ENCODE results near the gene NDUFA5. TPM values are rescaled to one million over a fixed set of nuclear protein-coding genes. Genes with fewer than 3 reads are reported as not detected.
"Not testable (repeated sequence)": the region's sequence is repeated elsewhere in the genome, so short reads cannot be mapped to it uniquely, and the experiment has no call there.

Gene NDUFA5
- total RNA-seq, 2 donors from 2014 or later = 50.5 to 54.0 TPM

DNA sequence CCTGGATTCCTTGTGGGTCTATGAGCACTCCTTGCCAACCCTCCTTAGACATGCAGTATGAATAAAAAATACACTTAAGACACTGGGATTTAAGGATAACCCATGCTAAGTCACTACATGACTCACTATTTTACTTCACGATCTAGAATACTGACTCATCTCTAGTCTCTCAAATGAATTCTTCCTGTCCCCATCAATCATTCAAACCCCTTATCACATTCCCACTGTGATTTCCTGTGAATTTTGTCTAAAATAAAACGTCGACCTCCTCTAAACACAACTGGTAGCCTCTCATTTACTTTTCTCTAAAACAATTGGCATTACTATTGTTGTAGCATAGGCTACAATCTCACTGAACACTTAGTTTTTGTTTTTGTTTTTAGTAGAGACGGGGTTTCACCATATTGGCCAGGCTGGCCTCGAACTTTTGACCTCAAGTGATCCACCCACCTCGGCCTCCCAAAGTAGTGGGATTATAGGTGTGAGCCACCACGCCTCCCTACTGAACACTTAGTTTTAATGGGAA is 19.4 kb downstream of the NDUFA5 start:
- Mint-ChIP-seq H3K9me3 (no peaks in the 10 kb centered on the region), H3K4me1 (peaks cover 18% of the 10 kb centered on the region), H3K36me3 (ENCODE audit: low read depth) (peaks cover 20% of the 10 kb centered on the region), H3K27ac (no peak overlapping the region), H3K4me3 (no peak overlapping the region), H3K27me3 (peaks cover 8% of the 10 kb centered on the region)
- no peak for ATAC-seq (replicated peaks)

DNA sequence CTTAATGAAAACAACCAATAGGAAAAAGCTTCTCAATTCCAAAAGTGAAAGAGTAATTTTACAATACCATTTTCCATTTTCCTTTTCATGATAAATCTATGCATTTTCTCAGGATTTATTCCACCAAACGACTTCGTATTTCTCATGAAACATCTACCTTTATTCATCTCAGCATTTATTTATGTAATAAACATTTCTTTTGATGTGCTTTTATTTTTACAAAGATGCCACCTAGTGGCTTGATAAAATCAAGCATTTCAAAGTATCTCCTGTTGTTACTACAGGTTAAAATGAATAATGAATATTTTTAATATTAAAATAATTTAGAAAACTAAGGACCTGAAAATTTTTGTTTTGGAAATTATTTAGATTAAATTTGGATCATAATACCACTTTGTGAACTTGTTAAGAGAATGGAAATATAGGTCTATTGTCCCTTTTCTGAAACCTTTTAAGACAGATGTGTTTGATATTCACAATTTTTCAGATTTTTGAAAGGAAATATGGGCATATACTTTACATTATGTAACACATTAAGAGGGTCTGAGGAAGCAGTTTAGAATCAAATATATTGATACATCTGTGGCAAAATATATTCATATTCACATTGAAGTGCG is 20.5 kb downstream of the NDUFA5 start:
- H3K9me3 Mint-ChIP-seq = no peaks in the 10 kb centered on the region
- H3K36me3 Mint-ChIP-seq (ENCODE audit: low read depth) = peaks cover 11% of the 10 kb centered on the region
- peaks cover 13% of the 10 kb centered on the region for H3K27me3 Mint-ChIP-seq
- no peak for ATAC-seq (replicated peaks)
- H3K27ac Mint-ChIP-seq = no peak overlapping the region
- no peak overlapping the region for H3K4me3 Mint-ChIP-seq
- peaks cover 21% of the 10 kb centered on the region for H3K4me1 Mint-ChIP-seq

GRCh38 chr7:123535517-123535916 is 22.1 kb downstream of the NDUFA5 start:
- ATAC-seq (replicated peaks) = no peak
- peak overlapping the region; percentile 90 for H3K4me3 Mint-ChIP-seq
- H3K27ac Mint-ChIP-seq = peak overlapping the region; percentile 91
- peaks cover 17% of the 10 kb centered on the region for H3K27me3 Mint-ChIP-seq
- H3K4me1 Mint-ChIP-seq = peaks cover 22% of the 10 kb centered on the region
- no peaks in the 10 kb centered on the region for H3K36me3 Mint-ChIP-seq (ENCODE audit: low read depth)
- H3K9me3 Mint-ChIP-seq = no peaks in the 10 kb centered on the region

GRCh38 chr7:123534383-123535260 is 23.0 kb downstream of the NDUFA5 start, which contains the start of gene IQUB:
Gene IQUB, minus strand, starts transcription at chr7:123534595. Its CDS starts 22,255 bp downstream, at chr7:123512340.
- Mint-ChIP-seq H3K4me3 (peak within 1 kb of the TSS; percentile 90), H3K36me3 (ENCODE audit: low read depth) (no peaks in the 10 kb centered on the region), H3K27me3 (peaks cover 17% of the 10 kb centered on the region), H3K4me1 (peaks cover 22% of the 10 kb centered on the region), H3K27ac (peak within 1 kb of the TSS; percentile 91), H3K9me3 (no peaks in the 10 kb centered on the region)
- ATAC-seq (replicated peaks) = peak; percentile 86

GRCh38 chr7:123533929-123534382 is 23.7 kb downstream of the NDUFA5 start:
- peak; percentile 1 for ATAC-seq (replicated peaks)
- Mint-ChIP-seq H3K9me3 (no peaks in the 10 kb centered on the region), H3K4me3 (peak overlapping the region; percentile 90), H3K27ac (peak overlapping the region; percentile 91), H3K36me3 (ENCODE audit: low read depth) (no peaks in the 10 kb centered on the region), H3K4me1 (peaks cover 22% of the 10 kb centered on the region), H3K27me3 (peaks cover 17% of the 10 kb centered on the region)

- Mint-ChIP-seq H3K27ac (no peak overlapping the region), H3K27me3 (peaks cover 19% of the 10 kb centered on the region), H3K4me1 (peaks cover 22% of the 10 kb centered on the region), H3K36me3 (ENCODE audit: low read depth) (no peaks in the 10 kb centered on the region), H3K4me3 (peak overlapping the region; percentile 90), H3K9me3 (no peaks in the 10 kb centered on the region)
- ATAC-seq (replicated peaks) = no peak
These were observed 24.1 kb downstream of the NDUFA5 start for GRCh38 chr7:123533553-123533917.

GRCh38 chr7:123532788-123533552 is 24.6 kb downstream of the NDUFA5 start:
- H3K36me3 Mint-ChIP-seq (ENCODE audit: low read depth); H3K9me3 Mint-ChIP-seq; H3K27ac Mint-ChIP-seq; ATAC-seq (replicated peaks): not testable (repeated sequence)
- Mint-ChIP-seq H3K27me3 (peaks cover 22% of the 10 kb centered on the region), H3K4me3 (peak overlapping the region; percentile 90), H3K4me1 (peaks cover 17% of the 10 kb centered on the region)

- H3K9me3 Mint-ChIP-seq; H3K27ac Mint-ChIP-seq; H3K36me3 Mint-ChIP-seq (ENCODE audit: low read depth); ATAC-seq (replicated peaks): not testable (repeated sequence)
- Mint-ChIP-seq H3K4me3 (peak overlapping the region; percentile 38), H3K27me3 (peaks cover 22% of the 10 kb centered on the region), H3K4me1 (peaks cover 16% of the 10 kb centered on the region)
These were observed 25.3 kb downstream of the NDUFA5 start for GRCh38 chr7:123532343-123532742.

DNA sequence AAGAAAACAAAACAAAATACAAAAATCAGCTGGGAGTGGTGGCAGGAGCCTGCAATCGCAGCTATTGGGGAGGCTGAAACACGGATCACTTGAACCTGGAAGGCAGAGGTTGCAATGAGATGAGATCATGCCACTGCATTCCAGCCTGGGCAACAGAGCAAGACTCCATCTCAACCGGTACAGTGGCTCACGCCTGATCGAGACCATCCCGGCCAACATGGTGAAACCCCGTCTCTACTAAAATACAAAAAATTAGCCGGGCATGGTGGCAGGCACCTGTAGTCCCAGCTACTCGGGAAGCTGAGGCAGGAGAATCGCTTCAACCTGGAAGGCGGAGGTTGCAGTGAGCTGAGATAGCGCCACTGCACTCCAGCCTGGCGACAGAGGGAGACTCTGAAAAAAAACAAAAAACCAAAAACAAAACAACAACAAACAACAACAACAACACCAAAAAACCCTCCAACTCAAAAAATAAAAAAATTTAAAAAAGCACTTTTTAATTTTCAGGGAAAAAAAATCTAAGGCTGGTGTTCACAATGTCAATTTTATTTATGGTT is 27.5 kb downstream of the NDUFA5 start:
- ATAC-seq (replicated peaks); H3K27ac Mint-ChIP-seq; H3K36me3 Mint-ChIP-seq (ENCODE audit: low read depth); H3K9me3 Mint-ChIP-seq; H3K4me3 Mint-ChIP-seq: not testable (repeated sequence)
- Mint-ChIP-seq H3K4me1 (peaks cover 13% of the 10 kb centered on the region), H3K27me3 (peaks cover 22% of the 10 kb centered on the region)

- ATAC-seq (replicated peaks) = no peak
- Mint-ChIP-seq H3K27ac (no peak overlapping the region), H3K4me1 (peaks cover 4% of the 10 kb centered on the region), H3K36me3 (ENCODE audit: low read depth) (no peaks in the 10 kb centered on the region), H3K4me3 (no peak overlapping the region), H3K27me3 (peaks cover 14% of the 10 kb centered on the region), H3K9me3 (no peaks in the 10 kb centered on the region)
These were observed 29.4 kb downstream of the NDUFA5 start for GRCh38 chr7:123528265-123528664.

GRCh38 chr7:123527712-123528225 is 29.8 kb downstream of the NDUFA5 start:
- ATAC-seq (replicated peaks); H3K4me3 Mint-ChIP-seq; H3K36me3 Mint-ChIP-seq (ENCODE audit: low read depth); H3K27ac Mint-ChIP-seq; H3K9me3 Mint-ChIP-seq; H3K4me1 Mint-ChIP-seq: not testable (repeated sequence)
- peaks cover 12% of the 10 kb centered on the region for H3K27me3 Mint-ChIP-seq

GRCh38 chr7:123526533-123526932 is 31.1 kb downstream of the NDUFA5 start:
- H3K27ac Mint-ChIP-seq; H3K36me3 Mint-ChIP-seq (ENCODE audit: low read depth); H3K4me3 Mint-ChIP-seq; ATAC-seq (replicated peaks); H3K9me3 Mint-ChIP-seq; H3K4me1 Mint-ChIP-seq; H3K27me3 Mint-ChIP-seq: not testable (repeated sequence)

DNA sequence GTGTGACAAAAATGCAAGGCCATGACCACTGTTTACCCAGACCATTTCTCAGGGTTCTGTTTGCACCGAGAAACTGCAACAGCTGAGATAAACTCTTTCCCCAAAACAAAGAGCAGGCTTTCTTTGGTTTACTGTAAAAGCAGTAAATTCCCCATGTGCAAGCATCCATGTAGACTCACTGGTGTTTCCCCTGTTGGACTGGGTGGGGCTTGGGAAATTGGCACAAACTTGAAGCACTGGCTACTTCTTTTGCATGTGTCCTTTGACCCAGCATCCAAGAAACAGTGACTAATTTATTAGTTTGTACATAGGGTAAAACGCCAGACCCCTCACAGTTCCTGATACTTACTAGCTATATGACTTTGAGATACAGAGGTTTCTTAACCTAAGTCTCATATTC is 35.6 kb downstream of the NDUFA5 start:
- no peak for ATAC-seq (replicated peaks)

GRCh38 chr7:123505221-123505620 is 52.4 kb downstream of the NDUFA5 start:
- no peaks in the 10 kb centered on the region for H3K36me3 Mint-ChIP-seq (ENCODE audit: low read depth)
- H3K27ac Mint-ChIP-seq = no peak overlapping the region
- ATAC-seq (replicated peaks) = no peak
- no peak overlapping the region for H3K4me3 Mint-ChIP-seq
- H3K4me1 Mint-ChIP-seq = no peaks in the 10 kb centered on the region
- no peaks in the 10 kb centered on the region for H3K9me3 Mint-ChIP-seq
- peaks cover 14% of the 10 kb centered on the region for H3K27me3 Mint-ChIP-seq

More for the DNA sequence above, 35.6 kb downstream of the NDUFA5 start:
- Mint-ChIP-seq H3K27me3 (no peaks in the 10 kb centered on the region), H3K9me3 (no peaks in the 10 kb centered on the region), H3K36me3 (ENCODE audit: low read depth) (no peaks in the 10 kb centered on the region), H3K4me3 (no peak overlapping the region), H3K4me1 (no peaks in the 10 kb centered on the region), H3K27ac (no peak overlapping the region)

All from activated T-helper 17 cell treated with anti-CD3 and anti-CD28 coated beads, Interleukin-2, amount 50 U/mL, for 72 hours (primary cell).